SK-N-SH treated with all-trans-retinoic acid at 6 μM for 48 hours (cell line): ENCODE data around the gene CUEDC2.

Experiments
- POU6F1 ChIP-seq: fragments of 250-450 bp; sonication (Bioruptor Pico); IDR thresholded peaks from 2 replicates; pipeline ENCODE4 v1.8.0; 2021; ENCODE audit warnings: low read depth, mild to moderate bottlenecking, moderate library complexity, borderline replicate concordance
- ZFP30 ChIP-seq: fragments of 450-650 bp; formaldehyde crosslinking; IDR thresholded peaks from 2 replicates; pipeline ENCODE4 v1.5.0; 2022; ENCODE audit warnings: mild to moderate bottlenecking, moderate library complexity
- TF ChIP-seq, protein P1 (sequence below): fragments of 250-450 bp; sonication (Bioruptor Pico); IDR thresholded peaks from 2 replicates; pipeline ENCODE4 v1.5.1; 2021; ENCODE audit warnings: mild to moderate bottlenecking, moderate library complexity
- TF ChIP-seq, protein P2 (sequence below): fragments of 250-450 bp; sonication (Bioruptor Pico); IDR thresholded peaks from 2 replicates; pipeline ENCODE4 v1.5.0; 2020; ENCODE audit warnings: mild to moderate bottlenecking, moderate library complexity

- TF ChIP-seq ZFP30 (CRISPR knock-in tag) (no peak), POU6F1 (CRISPR knock-in tag) (no peak)
- TF ChIP-seq, protein P1, sequence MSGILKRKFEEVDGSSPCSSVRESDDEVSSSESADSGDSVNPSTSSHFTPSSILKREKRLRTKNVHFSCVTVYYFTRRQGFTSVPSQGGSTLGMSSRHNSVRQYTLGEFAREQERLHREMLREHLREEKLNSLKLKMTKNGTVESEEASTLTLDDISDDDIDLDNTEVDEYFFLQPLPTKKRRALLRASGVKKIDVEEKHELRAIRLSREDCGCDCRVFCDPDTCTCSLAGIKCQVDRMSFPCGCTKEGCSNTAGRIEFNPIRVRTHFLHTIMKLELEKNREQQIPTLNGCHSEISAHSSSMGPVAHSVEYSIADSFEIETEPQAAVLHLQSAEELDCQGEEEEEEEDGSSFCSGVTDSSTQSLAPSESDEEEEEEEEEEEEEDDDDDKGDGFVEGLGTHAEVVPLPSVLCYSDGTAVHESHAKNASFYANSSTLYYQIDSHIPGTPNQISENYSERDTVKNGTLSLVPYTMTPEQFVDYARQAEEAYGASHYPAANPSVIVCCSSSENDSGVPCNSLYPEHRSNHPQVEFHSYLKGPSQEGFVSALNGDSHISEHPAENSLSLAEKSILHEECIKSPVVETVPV (CRISPR knock-in tag): no peak
- TF ChIP-seq, protein P2, sequence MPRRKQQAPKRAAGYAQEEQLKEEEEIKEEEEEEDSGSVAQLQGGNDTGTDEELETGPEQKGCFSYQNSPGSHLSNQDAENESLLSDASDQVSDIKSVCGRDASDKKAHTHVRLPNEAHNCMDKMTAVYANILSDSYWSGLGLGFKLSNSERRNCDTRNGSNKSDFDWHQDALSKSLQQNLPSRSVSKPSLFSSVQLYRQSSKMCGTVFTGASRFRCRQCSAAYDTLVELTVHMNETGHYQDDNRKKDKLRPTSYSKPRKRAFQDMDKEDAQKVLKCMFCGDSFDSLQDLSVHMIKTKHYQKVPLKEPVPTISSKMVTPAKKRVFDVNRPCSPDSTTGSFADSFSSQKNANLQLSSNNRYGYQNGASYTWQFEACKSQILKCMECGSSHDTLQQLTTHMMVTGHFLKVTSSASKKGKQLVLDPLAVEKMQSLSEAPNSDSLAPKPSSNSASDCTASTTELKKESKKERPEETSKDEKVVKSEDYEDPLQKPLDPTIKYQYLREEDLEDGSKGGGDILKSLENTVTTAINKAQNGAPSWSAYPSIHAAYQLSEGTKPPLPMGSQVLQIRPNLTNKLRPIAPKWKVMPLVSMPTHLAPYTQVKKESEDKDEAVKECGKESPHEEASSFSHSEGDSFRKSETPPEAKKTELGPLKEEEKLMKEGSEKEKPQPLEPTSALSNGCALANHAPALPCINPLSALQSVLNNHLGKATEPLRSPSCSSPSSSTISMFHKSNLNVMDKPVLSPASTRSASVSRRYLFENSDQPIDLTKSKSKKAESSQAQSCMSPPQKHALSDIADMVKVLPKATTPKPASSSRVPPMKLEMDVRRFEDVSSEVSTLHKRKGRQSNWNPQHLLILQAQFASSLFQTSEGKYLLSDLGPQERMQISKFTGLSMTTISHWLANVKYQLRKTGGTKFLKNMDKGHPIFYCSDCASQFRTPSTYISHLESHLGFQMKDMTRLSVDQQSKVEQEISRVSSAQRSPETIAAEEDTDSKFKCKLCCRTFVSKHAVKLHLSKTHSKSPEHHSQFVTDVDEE (CRISPR knock-in tag): 0 out of 2 replicates have a peak, but pooled peaks have one; percentile 13
Measured at GRCh38 chr10:102460836-102461186, 28.4 kb upstream of the CUEDC2 start.
